Panc1 (cell line): ENCODE results near the gene COMMD10. TPM values are rescaled to one million over a fixed set of nuclear protein-coding genes. Genes with fewer than 3 reads are reported as not detected.

ENCODE experiments used
- ATAC-seq: fragments of 200-7000 bp; cut with Tn5 transposase; 2 replicates; pipeline ENCODE4 v1.9.1; 2020; ENCODE audit warnings: mild to moderate bottlenecking, moderate library complexity
- BruUV-seq: library from RNA; stranded (reverse); fragments of 400-500 nt; replicated peaks from 2 replicates; lab custom pipeline; 2021; lab: Mats Ljungman, UMichigan
- CTCF ChIA-PET: fragments of 300-600 bp; sonication (Branson Sonifier 250); formaldehyde crosslinking; loops from one replicate; lab custom pipeline; 2022; ENCODE audit warnings: antibody characterized with exemption; lab: Charles Lee
- POLR2A ChIA-PET: fragments of 300-600 bp; sonication (Branson Sonifier 250); formaldehyde crosslinking; loops from one replicate; lab custom pipeline; 2022; ENCODE audit warnings: antibody characterized with exemption; lab: Charles Lee
- DNase-seq: peaks from one replicate; pipeline ENCODE4 v3.0.0-alpha.2; 2010; ENCODE audit warnings: low read depth, low spot score
- H3K27ac ChIP-seq: 2 replicates; pipeline ENCODE4 v1.5.1; 2011; ENCODE audit warnings: mild to moderate bottlenecking, low read length, inconsistent platforms
- H3K27me3 ChIP-seq: fragments of 200-500 bp; sonication (Bioruptor generic); 2 replicates; pipeline ENCODE4 v1.6.0; 2014; ENCODE audit warnings: low read length, inconsistent platforms; ENCODE audit not compliant: control insufficient read depth, insufficient read depth
- H3K36me3 ChIP-seq: fragments of 200-500 bp; sonication (Bioruptor generic); 2 replicates; pipeline ENCODE4 v1.5.1; 2014; ENCODE audit warnings: inconsistent platforms, mild to moderate bottlenecking, low read length, moderate library complexity; ENCODE audit not compliant: control insufficient read depth, insufficient read depth
- H3K4me1 ChIP-seq: 2 replicates; pipeline ENCODE4 v1.5.1; 2011; ENCODE audit warnings: inconsistent platforms, mild to moderate bottlenecking, low read length, moderate library complexity; ENCODE audit not compliant: control insufficient read depth, insufficient read depth
- H3K4me3 ChIP-seq, 2 experiments: 2 replicates each; pipeline ENCODE4 v1.5.1; 2011 to 2012; ENCODE audit warnings: low read depth in 2 of 2, low read length in 2 of 2, mild to moderate bottlenecking in 2 of 2, inconsistent platforms in 1 of 2, moderate library complexity in 1 of 2
- H3K9me3 ChIP-seq: fragments of 200-500 bp; sonication (Bioruptor generic); 2 replicates; pipeline ENCODE4 v1.5.1; 2014; ENCODE audit warnings: low read depth, mild to moderate bottlenecking, inconsistent platforms, low read length, moderate library complexity; ENCODE audit not compliant: control insufficient read depth, insufficient read depth
- POLR2AphosphoS5 ChIP-seq: IDR thresholded peaks from 2 replicates; pipeline ENCODE4 v1.6.1; 2012; ENCODE audit warnings: mild to moderate bottlenecking, low read depth, low read length, moderate library complexity
- REST ChIP-seq, 2 experiments: IDR thresholded peaks; 2 replicates each; pipeline ENCODE4 v1.6.1; 2011 to 2012; ENCODE audit warnings: low read depth in 2 of 2, control low read depth in 1 of 2, low read length in 1 of 2, mild to moderate bottlenecking in 1 of 2, moderate library complexity in 1 of 2; ENCODE audit not compliant: insufficient read depth in 1 of 2
- SIN3A ChIP-seq: IDR thresholded peaks from 2 replicates; pipeline ENCODE4 v1.6.1; 2012; ENCODE audit warnings: low read depth, mild to moderate bottlenecking, low read length, moderate library complexity, borderline replicate concordance; ENCODE audit not compliant: insufficient read depth
- TCF7L2 ChIP-seq: IDR thresholded peaks from 2 replicates; pipeline ENCODE4 v1.6.1; 2011; ENCODE audit warnings: mild to moderate bottlenecking, low read depth, low read length, inconsistent platforms
- in situ Hi-C: cut with HindIII; loops from 2 replicates; pipeline ENCODE4 v1.10.0; 2016; ENCODE audit warnings: low sequenced_read_pairs, low pct_unique_long_range_greater_than_20kb
- intact Hi-C: fragments of 100-400 bp; cut with micrococcal nuclease; formaldehyde crosslinking; loops from one replicate; pipeline ENCODE4 v1.10.0; 2022; ENCODE audit not compliant: unreplicated experiment
- total RNA-seq: library from RNA; stranded (reverse); gene quantifications from one replicate; pipeline ENCODE4 v1.2.1, GENCODE V29; 2021; ENCODE audit not compliant: unreplicated experiment
- TF ChIP-seq, protein P1 (sequence below): fragments of 450-650 bp; IDR thresholded peaks from 2 replicates; pipeline ENCODE4 v1.5.1; 2017; ENCODE audit warnings: mild to moderate bottlenecking

Gene COMMD10
- total RNA-seq, 1 experiment from 2014 or later = 37.9 TPM

DNA sequence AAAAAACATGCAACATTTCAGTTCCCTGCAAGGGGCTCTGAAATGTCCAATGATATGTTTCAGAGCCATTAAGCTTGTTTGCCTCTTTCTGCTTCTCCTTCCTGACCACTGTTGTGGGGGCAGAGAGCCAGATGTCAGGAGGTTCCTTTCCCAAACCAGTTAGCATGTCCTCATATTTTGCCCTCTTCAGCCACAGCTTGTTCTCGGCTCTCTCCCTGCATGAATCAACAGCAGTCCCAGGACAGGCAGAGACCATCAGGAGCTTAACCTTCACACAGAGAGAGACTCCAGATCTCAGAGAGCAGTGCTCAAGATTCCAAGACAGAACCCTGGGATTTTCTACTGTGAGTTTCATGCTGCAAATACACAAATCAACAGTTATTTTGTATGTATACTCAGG is 218.5 kb downstream of the COMMD10 start:
- in situ Hi-C loops = no loop called here
- ATAC-seq = no peak
- CTCF ChIA-PET = no interaction called here
- H3K4me1 ChIP-seq = no peaks in the 10 kb centered on the region
- BruUV-seq = no TSS peak
- H3K27me3 ChIP-seq = no peaks in the 10 kb centered on the region
- no peak overlapping the region for H3K4me3 ChIP-seq
- H3K27ac ChIP-seq = no peak overlapping the region
- POLR2A ChIA-PET = no interaction called here
- H3K9me3 ChIP-seq = peaks cover 4% of the 10 kb centered on the region; the same call in 1 of the 2 replicates
- intact Hi-C loops = no loop called here
- TF ChIP-seq TCF7L2 (no peak), POLR2AphosphoS5 (no peak), REST (IDR thresholded peaks at IDR 0.05; ENCODE audit: insufficient read depth in 1 of 2, low read depth in 2 of 2, low read length in 1 of 2) (no peak), SIN3A (no peak)
- TF ChIP-seq, protein P1, sequence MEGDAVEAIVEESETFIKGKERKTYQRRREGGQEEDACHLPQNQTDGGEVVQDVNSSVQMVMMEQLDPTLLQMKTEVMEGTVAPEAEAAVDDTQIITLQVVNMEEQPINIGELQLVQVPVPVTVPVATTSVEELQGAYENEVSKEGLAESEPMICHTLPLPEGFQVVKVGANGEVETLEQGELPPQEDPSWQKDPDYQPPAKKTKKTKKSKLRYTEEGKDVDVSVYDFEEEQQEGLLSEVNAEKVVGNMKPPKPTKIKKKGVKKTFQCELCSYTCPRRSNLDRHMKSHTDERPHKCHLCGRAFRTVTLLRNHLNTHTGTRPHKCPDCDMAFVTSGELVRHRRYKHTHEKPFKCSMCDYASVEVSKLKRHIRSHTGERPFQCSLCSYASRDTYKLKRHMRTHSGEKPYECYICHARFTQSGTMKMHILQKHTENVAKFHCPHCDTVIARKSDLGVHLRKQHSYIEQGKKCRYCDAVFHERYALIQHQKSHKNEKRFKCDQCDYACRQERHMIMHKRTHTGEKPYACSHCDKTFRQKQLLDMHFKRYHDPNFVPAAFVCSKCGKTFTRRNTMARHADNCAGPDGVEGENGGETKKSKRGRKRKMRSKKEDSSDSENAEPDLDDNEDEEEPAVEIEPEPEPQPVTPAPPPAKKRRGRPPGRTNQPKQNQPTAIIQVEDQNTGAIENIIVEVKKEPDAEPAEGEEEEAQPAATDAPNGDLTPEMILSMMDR = no peak
- no peak for DNase-seq
- H3K36me3 ChIP-seq = no peaks in the 10 kb centered on the region

- ATAC-seq (no peak), DNase-seq (no peak)
- Histone ChIP-seq H3K27me3 (no peaks in the 10 kb centered on the region), H3K4me3 (no peak overlapping the region), H3K9me3 (peaks cover 4% of the 10 kb centered on the region; the same call in 1 of the 2 replicates), H3K27ac (no peak overlapping the region), H3K36me3 (no peaks in the 10 kb centered on the region), H3K4me1 (no peaks in the 10 kb centered on the region)
- in situ Hi-C loops = no loop called here
- no peak for TF ChIP-seq SIN3A
- no peak for TF ChIP-seq POLR2AphosphoS5
- TF ChIP-seq, protein P1 = no peak
- TF ChIP-seq TCF7L2 = no peak
- no TSS peak for BruUV-seq
- POLR2A ChIA-PET = no interaction called here
- CTCF ChIA-PET = no interaction called here
- intact Hi-C loops = no loop called here
Observed at GRCh38 chr5:116303810-116304209, 219.0 kb downstream of the COMMD10 start.
